Measurements from ENCODE around the gene HOXD10.

The HOXD10 gene

DNA sequence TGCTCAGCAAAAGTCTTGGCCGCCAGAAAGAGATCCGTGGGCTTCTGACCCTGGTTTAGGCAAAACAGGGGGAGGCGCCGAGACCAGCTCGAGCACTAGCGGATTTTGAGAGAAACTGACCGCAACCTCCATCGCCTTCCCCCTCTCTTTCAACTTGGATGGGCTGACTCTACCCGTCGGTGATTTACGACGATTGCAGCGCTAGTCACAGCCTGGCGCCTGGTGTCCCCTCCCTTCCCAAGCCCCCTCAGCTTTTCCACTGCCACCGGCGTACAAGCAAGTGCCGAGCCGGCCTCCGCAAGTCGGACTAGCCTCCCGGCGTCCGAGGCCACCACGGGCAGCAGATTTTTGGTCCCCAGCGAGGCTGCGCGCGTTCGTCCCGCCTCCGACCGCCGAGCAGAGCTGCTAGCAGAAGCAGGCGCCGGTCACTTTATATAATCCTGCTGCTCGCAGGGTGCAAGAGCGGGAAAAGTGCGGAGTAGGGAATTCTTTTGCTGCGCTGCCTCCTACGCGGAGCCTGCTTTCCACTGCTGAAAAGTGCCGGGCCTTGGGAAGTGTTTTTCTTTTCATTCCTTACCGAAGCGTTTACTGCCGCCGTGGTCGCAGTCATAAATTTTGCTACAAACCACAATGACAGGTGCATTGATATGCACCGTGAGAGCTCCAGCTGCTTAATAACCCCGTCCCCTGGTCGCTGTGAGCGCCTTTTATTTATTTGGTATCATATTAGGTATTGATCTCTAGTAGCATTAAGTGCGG lies 48.2 kb downstream of the HOXD10 start:
- no peak for DNase-seq (ENCODE audit: low read depth in 2 of 2)

DNA sequence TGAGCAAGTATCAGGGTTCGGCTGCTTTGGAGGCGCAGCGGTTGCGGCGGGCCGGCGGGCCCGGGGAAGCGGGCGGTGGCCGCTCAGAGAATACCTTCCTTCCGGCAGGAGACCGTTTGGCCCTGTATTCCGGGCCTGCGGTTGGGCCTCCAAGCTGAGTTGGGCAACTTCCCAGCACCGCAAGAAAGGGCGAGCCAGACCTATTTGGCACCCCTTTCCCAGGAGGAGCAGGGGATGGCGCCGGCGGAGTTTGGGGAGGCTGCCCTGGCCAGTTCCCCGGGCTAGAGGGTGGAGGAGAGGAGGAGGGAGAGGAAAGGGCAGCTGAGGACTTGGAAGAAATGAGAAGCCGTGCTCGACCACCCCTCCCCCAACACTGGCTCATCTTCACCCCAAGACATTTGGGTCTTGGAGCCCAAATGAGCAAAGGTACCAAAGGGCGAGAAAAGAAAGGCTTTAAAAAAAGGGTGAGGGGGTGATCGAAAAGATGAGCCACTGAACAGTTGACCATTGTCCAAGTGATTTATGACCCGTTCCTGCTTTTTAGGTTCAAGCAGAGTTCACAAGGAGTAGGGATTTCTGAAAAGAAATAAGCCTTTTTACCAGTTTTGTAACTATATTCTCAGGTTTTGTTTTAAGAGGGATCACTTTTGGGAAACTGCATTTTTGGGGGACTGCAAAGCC lies 48.9 kb downstream of the HOXD10 start:
- no peak for DNase-seq (ENCODE audit: low read depth in 2 of 2)

DNA sequence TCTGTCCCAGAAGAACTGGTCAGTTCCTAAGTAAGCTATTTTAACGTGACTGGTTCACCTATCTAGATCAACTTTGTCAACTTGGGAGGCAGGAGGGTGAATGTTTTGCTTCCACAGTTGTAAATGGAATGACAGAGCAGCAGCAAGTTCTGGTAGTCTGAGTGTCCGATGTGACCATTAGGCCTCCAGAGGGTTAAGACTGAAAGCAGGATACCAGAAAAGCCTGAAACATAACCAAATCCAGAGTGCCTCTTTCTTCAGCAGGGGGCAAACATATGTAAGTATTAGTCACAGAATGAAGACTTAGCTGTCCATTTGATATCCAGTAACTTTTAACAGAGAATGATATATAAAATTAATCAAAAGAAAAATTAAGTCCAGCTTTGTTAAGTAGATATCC lies 49.7 kb downstream of the HOXD10 start:
- DNase-seq (ENCODE audit: low read depth in 2 of 2), result no peak

DNA sequence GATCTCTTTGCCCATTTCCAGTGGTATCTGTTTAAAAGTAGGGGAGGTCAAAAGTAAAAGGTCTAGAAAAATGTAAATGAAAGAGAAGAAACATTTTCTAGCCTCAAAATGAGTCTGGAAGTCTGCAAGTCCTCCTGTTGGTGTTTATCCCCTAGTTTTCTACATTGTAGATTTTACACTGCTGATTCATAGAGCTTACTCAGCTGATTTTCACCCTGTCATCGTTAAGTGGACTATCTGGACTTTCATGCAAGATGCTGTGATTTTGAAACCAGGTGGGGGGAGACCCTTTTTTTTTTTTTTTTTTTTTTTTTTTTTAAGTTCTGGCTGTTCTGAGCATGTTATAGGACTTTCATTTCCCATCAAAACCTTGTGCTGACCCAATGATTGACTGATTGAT lies 50.8 kb downstream of the HOXD10 start:
- DNase-seq (ENCODE audit: low read depth in 2 of 2), result no peak

DNA sequence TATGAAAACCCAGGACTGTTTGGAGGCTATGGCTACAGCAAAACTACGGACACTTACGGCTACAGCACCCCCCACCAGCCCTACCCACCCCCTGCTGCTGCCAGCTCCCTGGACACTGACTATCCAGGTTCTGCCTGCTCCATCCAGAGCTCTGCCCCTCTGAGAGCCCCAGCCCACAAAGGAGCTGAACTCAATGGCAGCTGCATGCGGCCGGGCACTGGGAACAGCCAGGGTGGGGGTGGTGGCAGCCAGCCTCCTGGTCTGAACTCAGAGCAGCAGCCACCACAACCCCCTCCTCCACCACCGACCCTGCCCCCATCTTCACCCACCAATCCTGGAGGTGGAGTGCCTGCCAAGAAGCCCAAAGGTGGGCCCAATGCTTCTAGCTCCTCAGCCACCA lies 52.6 kb downstream of the HOXD10 start:
- DNase-seq (ENCODE audit: low read depth in 2 of 2), result no peak

Data from activated CD4-positive, alpha-beta T cell treated with anti-CD3 and anti-CD28 coated beads for 24 hours (primary cell).